ENCODE measurements around the gene LRRC18. TPM values are rescaled to one million over a fixed set of nuclear protein-coding genes. Genes with fewer than 3 reads are reported as not detected.

The LRRC18 gene
- total and polyA plus RNA-seq, 2 experiments from 2014 or later: not detected

DNA sequence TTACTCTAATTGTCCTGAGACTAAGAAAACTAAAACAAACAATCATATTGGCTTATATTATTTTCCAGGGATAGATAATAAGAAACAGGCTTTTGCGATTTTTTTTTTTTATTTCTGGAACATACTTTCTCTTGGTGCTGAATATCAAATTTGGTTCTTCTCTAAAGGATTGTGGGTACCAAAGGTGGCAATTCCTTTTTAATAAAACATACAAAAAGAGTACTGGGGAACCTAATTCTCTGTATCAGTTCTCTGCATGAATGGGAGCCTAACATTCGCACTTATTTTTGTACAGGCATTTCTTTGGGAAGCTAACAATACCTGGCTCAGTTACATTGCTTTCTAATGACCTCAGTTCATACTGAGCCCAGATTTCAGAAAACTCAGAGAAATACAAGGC lies 32.8 kb downstream of the LRRC18 start:
- peaks cover 4% of the 10 kb centered on the region for H3K4me1 ChIP-seq (ENCODE audit: low read depth)
- TF ChIP-seq, protein P1, sequence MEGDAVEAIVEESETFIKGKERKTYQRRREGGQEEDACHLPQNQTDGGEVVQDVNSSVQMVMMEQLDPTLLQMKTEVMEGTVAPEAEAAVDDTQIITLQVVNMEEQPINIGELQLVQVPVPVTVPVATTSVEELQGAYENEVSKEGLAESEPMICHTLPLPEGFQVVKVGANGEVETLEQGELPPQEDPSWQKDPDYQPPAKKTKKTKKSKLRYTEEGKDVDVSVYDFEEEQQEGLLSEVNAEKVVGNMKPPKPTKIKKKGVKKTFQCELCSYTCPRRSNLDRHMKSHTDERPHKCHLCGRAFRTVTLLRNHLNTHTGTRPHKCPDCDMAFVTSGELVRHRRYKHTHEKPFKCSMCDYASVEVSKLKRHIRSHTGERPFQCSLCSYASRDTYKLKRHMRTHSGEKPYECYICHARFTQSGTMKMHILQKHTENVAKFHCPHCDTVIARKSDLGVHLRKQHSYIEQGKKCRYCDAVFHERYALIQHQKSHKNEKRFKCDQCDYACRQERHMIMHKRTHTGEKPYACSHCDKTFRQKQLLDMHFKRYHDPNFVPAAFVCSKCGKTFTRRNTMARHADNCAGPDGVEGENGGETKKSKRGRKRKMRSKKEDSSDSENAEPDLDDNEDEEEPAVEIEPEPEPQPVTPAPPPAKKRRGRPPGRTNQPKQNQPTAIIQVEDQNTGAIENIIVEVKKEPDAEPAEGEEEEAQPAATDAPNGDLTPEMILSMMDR (IDR thresholded peaks at IDR 0.05; ENCODE audit: low read depth, low read length): no peak
- no peak overlapping the region for H3K4me3 ChIP-seq
- peaks cover 4% of the 10 kb centered on the region for H3K27me3 ChIP-seq
- DNase-seq (ENCODE audit: low read depth in 1 of 2, low spot score in 1 of 2): no peak
- H3K27ac ChIP-seq: no peak overlapping the region
- no peaks in the 10 kb centered on the region for H3K36me3 ChIP-seq
- no peaks in the 10 kb centered on the region for H3K9me3 ChIP-seq (ENCODE audit: low read depth)

- H3K36me3 ChIP-seq: no peaks in the 10 kb centered on the region
- TF ChIP-seq, protein P1 (IDR thresholded peaks at IDR 0.05; ENCODE audit: low read depth, low read length): no peak
- peaks cover 4% of the 10 kb centered on the region for H3K27me3 ChIP-seq
- DNase-seq (ENCODE audit: low read depth in 1 of 2, low spot score in 1 of 2): no peak
- peaks cover 3% of the 10 kb centered on the region for H3K4me1 ChIP-seq (ENCODE audit: low read depth)
- H3K9me3 ChIP-seq (ENCODE audit: low read depth): no peaks in the 10 kb centered on the region
- H3K27ac ChIP-seq: no peak overlapping the region
- no peak overlapping the region for H3K4me3 ChIP-seq
Observed at GRCh38 chr10:48905311-48905710, 34.3 kb downstream of the LRRC18 start.

DNA sequence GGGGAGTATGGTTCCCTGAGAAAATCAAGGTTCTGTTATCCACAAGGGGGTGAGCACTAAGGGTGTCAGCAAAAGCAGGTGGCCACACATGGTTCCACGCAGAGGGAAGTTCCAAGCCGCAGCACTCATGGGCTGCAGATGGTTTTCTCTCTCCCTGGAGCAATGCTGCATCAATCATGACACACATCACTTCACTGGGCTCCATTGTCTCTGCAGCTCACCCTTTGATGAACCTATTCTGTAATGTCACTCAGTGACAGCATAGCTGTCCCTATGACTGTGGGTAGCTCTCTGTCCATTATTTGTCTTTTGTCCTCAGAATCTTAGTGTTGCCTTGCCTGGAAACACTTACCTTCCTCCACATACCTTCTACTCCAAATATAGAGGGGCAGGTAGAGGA lies 34.8 kb downstream of the LRRC18 start:
- Histone ChIP-seq H3K9me3 (ENCODE audit: low read depth) (no peaks in the 10 kb centered on the region), H3K36me3 (no peaks in the 10 kb centered on the region), H3K27me3 (peaks cover 4% of the 10 kb centered on the region), H3K4me1 (ENCODE audit: low read depth) (no peaks in the 10 kb centered on the region), H3K4me3 (no peak overlapping the region), H3K27ac (no peak overlapping the region)
- no peak for DNase-seq (ENCODE audit: low read depth in 1 of 2, low spot score in 1 of 2)
- TF ChIP-seq, protein P1 (IDR thresholded peaks at IDR 0.05; ENCODE audit: low read depth, low read length): no peak

GRCh38 chr10:48903151-48903550 lies 36.5 kb downstream of the LRRC18 start:
- Histone ChIP-seq H3K27ac (no peak overlapping the region), H3K4me1 (ENCODE audit: low read depth) (no peaks in the 10 kb centered on the region), H3K27me3 (peaks cover 4% of the 10 kb centered on the region), H3K4me3 (no peak overlapping the region), H3K9me3 (ENCODE audit: low read depth) (no peaks in the 10 kb centered on the region), H3K36me3 (no peaks in the 10 kb centered on the region)
- no peak for DNase-seq (ENCODE audit: low read depth in 1 of 2, low spot score in 1 of 2)
- TF ChIP-seq, protein P1 (IDR thresholded peaks at IDR 0.05; ENCODE audit: low read depth, low read length): no peak

DNA sequence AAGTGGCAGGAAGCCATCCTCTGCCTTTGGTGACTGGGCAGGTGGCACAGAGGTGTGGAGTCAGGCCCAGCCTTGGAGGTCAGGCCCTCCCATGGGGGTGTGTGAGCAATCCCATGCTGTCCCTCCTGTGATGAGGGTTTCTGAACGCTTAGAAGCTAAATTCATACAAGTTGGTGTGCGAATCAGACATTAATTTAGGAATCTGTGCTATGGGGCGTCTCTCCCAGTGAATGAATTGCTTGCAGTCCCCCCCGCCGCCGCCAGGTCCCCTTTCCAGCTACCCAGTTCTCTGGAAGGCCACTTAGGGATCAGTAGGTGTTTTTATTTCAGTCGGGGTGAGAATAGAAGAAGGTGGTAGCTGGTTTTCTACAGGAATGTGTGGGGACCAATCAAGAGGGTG lies 37.5 kb downstream of the LRRC18 start:
- Histone ChIP-seq H3K36me3 (no peaks in the 10 kb centered on the region), H3K9me3 (ENCODE audit: low read depth) (no peaks in the 10 kb centered on the region), H3K27ac (no peak overlapping the region), H3K4me3 (no peak overlapping the region), H3K27me3 (peaks cover 4% of the 10 kb centered on the region), H3K4me1 (ENCODE audit: low read depth) (no peaks in the 10 kb centered on the region)
- TF ChIP-seq, protein P1 (IDR thresholded peaks at IDR 0.05; ENCODE audit: low read depth, low read length): no peak
- no peak for DNase-seq (ENCODE audit: low read depth in 1 of 2, low spot score in 1 of 2)

DNA sequence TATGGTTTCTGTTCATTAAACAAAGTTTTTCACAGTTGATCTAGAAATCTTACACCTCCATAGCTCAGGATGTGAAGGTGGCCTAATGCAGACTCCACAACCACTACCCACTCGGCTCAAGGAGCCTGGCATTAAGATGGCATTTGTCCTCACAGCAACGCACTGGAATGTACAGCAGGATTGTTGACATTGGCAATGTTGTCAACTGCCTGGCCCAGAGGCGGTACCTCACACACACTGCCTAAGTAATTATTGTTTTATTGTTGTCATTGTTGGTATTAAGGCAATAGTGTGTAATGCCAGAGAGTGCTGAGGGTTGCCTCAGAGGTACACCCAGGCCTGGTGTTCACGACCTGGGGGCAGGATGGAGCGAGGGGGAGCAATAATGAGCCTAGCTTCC lies 38.3 kb downstream of the LRRC18 start:
- TF ChIP-seq, protein P1 (IDR thresholded peaks at IDR 0.05; ENCODE audit: low read depth, low read length): no peak
- peaks cover 4% of the 10 kb centered on the region for H3K27me3 ChIP-seq
- no peak overlapping the region for H3K27ac ChIP-seq
- H3K36me3 ChIP-seq: no peaks in the 10 kb centered on the region
- H3K4me1 ChIP-seq (ENCODE audit: low read depth): no peaks in the 10 kb centered on the region
- no peak for DNase-seq (ENCODE audit: low read depth in 1 of 2, low spot score in 1 of 2)
- no peaks in the 10 kb centered on the region for H3K9me3 ChIP-seq (ENCODE audit: low read depth)
- H3K4me3 ChIP-seq: no peak overlapping the region

All from cardiac muscle cell (in vitro differentiated cells and primary cell).